ENCODE results near the gene PARD3B.

The PARD3B gene

DNA sequence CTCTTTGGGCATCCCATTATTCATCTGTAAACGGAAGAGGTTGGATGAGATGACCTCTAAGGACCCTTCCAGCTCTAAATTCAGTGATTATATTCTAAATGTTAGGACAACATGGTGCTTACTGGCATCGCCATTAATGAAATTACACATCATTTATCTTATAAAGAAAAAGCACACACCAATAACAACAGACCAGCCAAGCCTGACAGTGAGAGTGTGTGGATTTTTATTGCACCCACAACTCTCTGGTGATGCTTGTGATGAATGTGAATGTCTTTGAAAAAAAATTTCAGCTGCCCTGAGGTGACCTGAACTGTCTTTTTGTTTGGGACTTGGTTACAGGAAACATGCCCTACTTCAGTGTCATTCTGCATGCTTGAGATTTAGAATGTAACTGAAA, 623.7 kb downstream of the PARD3B start:
- no peak for DNase-seq

DNA sequence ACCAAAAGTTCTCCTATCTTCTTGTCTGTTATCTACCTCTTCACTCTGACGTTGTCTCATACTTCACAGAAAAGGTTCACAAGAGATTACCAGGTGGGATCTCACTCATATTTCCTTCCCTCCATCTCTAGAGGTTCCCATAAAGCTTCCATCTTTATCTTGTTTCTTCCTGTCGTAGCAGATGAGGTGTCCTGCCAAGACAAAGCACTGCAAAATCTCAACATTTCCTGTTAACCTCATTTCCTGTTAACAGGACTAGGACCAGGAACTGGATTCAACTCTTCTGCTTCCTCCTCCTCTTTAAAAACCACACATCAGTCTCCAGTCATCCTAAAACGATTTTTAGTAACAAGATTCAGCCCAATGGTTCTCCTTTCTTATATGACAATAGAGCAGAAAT, 624.2 kb downstream of the PARD3B start:
- no peak for DNase-seq

DNA sequence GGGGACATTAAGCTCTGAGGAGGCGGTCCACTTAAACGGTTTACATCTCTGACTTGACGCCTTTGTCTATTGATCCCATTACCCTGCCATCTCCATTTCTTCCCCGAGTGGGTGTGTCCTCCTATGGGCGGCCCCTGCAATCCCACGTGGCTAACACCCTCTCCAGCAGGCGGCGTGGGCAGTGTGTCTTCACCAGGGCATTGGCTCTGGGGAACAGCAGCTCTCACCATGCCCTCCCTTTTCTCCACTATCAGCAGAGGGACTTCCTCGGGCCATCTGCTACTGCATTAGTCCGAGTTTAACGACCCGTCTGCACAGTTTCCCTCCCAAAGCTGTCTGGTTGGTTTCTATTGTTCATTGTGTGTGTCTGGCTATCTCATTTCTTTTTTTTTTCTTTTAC, 625.1 kb downstream of the PARD3B start:
- DNase-seq, result no peak

DNA sequence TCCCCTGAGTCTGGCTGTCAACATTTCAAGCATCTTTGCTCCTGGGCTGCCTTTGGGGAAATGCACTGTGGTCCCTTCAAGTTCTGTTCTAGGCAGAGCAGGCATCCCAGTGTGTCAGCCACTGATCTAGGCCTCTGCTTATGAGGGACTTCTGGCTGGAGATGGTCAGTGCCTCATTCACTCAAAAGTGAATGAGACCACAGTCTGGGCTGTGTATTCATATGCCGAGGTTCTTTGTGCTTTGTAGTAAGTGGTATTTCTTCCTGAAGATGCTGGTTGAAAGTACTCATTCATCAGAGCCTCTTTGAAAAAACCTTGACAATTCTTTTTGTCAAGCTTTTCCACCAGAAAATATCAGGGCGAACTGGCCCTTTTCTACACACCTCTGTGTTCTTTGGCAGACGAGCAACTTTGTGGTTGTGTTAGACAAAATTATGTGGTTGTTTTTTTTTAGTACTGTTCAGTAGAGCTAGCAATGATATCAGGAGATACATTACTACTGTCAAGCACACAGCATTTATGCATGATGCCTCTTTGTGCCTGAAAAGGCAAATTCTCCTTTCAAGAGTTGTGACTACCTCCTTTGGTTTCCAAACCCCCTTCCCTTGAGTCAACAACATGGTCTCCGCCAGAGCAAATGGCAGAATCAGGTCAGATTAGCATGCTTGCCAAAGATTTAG, 626.1 kb downstream of the PARD3B start:
- no peak for DNase-seq

DNA sequence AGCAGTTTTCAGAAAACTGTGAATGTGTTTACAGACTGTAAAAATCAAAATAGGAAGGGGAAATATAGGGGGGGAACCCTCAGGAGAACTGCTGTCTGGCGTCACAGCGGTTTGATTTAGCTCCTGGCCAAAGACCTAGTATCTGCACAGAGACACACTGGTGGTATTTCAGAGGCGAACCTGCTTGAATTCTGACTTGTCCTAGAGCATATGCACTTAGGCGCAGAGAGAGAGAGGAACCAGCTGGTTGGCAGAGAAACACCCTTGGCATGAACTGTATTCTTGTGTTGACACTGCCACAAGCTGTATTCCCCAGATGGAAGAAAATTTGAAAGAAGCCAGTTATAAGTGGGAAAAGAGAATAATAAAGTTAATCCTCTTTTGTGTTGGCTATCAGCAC, 630.6 kb downstream of the PARD3B start:
- no peak for DNase-seq

DNA sequence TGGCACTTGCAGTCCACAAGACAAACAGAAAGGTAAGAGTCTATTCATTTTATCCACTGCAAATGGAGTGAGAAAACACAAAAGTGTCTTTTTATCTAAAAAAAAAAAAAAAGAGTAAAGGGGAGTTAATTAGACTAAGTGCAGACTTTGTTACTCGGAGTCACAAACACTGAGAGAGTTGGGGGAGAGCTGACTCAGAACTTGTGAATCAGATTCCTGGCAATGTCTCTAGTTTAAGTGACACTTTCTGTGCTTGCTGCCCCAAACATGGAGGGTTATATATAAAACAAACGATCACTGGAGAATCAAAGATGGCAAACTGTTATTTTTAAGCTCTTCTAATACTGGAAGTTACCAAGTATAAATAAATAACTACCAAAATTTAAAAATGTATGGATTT, 631.3 kb downstream of the PARD3B start:
- DNase-seq, result no peak

DNA sequence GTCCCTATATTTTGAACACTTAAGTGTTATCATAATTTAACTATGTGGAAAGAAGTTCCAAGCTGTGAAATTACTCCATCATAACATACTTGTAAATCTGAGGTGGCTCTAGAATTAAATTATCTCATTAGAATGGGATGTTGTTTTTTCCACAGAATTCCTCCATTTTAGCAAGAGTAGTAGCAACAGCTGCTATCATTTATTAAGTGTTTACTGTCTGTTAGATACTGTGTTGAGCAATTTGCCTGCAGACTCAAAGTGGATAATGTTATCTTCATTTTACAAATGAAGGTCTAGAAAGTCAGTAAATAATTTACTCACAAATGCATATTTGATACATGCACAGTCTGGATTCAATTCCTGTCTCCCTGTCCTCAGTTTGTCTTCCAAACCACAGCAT, 632.3 kb downstream of the PARD3B start:
- DNase-seq, result no peak

DNA sequence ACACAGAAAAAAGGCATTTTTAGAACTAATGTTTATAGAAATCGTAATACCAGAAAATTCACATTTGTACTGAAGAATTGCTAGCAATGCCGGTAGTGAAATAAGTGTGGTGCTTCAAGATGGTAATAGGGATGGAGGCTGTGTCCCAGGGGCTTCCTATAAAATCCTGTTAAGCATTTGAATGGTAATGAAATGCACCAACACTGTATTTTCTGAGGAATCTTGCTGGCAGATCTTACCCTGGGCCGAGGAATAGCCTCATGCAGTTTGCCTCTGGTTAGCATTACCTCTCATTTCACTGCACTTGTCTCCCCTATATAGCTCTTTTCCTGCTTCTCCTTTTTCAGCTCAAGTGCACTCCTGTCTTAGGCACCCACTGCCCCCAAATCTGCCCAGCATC, 635.5 kb downstream of the PARD3B start:
- no peak for DNase-seq

DNA sequence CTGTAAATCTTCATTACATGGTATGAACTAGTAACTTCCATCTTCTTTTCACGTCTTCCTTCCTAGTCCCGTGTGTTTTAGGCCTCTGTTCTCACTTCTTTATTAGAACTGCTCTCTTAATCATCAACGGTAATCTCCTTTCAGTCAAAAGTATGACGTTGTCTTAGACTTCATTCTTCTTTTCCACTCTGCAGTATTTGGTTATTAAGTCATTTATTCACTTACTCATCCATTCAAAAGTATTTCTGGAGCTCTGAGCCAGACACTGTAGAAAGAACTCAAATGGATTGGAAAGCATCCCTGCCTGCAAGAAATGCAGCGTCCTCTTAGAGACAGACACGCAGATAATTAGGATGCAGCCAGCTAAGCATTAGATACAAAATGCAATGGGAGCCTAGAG, 642.5 kb downstream of the PARD3B start:
- DNase-seq, result no peak

DNA sequence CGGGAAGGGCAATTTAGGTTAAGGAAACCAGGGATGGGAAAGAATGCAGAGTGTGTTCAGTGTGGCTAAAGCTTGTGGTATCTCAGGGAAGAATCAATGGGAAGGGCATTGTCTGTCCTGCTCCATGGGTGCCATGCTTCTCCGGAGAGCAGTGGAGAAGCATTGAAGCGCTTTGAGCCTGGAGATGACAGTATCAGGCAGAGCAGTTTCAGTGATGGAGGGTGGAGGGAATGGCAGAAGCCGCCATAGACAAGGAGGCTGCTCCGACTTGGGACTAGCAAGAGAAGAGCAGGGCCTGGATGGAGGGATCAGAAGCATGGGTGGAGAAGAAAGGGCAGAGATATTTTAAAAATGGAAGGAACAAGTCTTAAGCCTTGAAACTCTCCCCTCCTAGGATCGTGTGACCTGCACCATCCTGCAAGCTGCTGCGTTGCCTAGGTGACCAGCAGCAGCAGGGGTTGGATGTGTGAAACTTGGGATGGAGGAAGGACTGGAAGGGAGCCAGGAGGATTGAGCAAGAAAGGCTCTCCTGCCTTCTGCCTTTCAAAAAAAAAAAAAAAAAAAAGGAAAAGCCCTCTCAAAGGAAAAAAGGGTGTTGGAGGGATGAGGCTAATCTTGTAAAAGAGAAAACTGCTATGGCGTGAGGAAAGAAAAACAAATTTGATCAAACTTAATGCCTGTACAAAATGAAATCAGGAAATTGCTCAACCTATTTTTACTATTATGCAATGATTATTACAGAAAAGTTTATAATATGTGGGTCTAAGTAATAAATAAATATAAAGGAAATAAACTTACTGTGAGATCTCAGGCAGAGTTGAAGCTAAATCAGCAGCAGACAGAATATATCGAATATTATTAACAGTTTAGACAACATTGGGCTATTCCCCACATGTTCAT, 643.2 kb downstream of the PARD3B start:
- DNase-seq, result no peak

DNA sequence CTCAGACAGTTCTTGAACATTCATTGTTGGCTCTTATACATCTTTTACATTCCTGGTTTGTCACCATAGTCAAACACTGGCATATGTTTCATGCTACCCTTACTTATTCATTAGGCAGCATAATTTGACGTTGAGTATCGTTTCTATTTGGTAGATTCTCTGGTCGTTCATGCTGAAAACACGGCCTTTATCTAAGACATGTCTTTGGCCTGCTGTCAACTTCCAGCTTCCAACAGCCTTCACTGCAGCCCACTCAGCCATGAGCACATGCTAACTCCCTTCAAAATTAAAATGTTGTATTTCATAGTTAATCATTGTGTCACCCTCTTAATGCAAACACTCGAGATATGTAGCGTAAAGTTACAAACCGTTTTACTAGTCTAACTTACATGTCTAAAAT, 644.0 kb downstream of the PARD3B start:
- no peak for DNase-seq

DNA sequence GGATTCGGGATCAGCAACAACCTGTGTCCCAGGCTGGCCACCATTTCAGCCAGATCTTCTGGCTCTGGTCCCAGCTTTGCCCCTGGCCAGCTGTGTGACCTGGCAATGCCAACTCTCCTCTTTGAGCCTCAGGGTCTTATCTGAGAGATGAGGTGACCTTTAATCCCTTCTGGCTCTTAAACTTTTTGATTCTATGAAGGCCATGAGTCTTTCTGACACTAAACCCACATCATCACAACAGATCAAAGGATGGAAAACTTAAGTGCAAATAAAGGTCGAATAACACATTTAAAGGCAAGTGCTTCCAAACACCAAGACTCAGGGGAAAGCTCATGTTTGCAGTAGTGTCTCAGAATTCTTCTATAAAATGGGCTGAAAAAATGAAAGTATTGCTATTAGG, 645.3 kb downstream of the PARD3B start:
- DNase-seq, result no peak

DNA sequence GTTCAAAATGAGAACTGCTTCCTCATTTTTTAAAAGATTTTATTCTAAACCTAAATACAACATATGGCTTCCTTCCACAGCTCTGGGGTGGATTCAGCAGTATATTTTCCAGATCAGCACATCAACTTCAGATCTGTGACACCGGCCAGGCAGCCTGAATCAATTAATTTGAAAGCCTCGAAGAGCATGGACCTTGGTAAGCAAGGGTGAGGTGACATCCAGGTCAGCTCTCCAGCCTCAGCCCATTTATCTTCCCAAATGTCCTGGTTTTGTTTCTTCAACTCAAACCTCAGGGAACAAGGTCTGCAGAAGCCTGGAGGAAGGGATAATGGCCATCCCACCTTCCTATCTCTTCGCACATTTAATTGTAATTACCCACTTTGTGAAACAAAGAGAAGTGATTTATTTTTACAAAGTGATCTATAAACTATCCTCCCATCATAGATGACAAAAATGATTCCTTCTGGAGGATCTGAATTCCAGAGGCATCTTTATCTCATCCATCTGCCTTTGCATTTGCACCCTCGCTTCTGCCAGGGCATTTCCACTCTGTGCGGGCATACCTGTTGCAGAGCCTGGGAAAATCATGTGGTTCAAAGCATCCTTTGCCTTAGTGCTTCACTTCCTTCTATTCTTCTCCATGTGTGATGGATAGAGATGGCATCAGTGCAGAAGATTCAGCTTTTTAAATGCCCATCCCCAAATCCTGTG, 648.0 kb downstream of the PARD3B start:
- no peak for DNase-seq

DNA sequence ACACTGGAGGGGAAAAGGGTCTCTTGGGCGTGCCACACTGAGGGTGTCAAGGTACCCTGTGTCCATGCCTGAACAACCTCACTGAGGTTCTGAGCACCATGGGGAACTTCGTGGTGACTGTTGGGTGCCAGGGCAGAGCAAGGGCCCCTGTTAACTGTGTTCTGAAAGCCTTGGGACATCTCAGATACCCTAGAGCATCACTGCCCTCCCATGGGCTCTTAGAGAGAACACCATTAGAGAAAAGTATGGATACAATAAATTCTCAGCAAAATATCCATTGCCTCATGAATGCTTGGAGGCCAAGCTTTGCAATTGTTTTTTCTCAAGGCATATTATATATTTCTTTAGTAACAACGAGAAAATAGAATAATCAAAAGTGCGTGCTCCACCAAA, 648.6 kb downstream of the PARD3B start:
- DNase-seq, result no peak

DNA sequence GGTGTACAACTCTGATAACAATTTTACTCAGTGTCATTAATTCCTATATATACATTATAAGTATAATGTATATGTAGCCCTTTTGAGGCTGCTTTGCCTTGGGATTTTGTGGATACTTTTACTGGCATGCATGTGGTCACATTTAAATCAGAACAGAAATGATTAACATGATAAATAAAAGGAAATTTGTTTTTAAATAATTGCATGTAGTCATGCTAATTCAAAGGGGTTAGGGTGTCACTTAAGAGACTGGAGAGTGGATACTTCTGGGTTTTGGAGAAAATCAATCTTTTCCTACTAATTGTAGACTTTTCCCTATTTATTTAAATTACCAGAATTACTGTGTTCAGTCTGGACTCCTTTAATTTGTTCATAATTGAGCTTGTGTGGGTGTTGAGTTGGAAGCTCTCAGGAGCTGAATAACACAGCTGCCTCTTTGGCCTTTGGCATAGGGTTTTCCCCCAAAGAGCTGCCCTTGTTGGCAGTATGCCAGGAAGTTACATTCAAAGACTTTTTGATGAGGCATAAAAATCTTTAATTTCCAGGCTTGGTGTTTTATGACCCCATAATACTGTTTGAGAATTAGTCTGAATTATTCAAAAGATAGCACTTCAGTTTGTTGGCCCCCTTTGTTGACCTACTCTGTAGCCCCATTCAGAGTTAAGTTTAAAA, 652.3 kb downstream of the PARD3B start:
- peak; percentile 41 for DNase-seq

DNA sequence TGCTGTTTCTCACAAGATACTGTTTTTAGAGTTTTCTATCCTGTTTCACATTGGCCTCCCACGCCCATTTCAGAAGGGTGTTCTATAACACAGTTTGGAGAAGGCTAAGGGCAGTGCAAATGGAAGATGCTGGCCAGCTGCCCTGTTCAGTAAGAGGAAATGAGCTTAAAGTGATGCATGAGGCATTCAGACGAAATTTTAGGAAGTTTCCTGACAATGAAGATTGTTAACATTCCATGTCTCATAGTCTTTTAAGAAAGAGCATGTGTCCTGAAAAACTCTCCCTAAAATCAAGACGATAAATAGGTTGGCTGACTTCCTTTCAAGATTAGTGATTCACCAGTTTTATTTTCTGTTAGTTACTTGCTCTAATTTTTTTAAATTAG, 652.9 kb downstream of the PARD3B start:
- no peak for DNase-seq

DNA sequence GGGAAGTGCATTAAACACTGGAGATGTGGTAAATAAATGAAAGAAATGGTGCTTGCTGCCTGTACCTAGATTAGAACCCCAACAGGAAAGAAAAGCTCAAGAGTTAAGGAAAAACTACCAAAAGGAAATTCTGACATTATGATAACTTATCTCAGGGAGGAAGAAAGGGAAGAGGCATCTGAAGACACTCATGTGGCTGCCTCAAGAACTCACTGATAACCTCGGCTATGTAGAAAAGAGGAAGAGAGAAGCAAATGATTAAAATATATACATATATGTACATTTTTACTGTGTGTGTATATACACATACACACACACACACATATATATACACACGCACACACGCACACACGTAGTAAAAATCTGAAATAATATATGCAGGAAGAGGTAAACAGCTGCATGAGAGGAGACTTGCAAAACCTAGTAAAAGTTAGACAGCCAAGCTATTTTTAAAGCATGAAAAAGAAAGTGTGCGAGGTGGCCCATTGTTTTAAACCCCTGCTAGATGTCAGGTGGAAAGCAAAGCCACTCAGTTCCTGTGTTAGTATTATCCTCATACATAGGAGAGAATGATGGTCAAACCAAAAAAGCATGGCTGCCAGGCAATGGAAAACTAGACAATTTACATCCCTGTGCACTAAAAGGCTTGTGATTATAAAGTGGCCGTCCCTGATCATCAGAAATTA, 654.0 kb downstream of the PARD3B start:
- DNase-seq, result no peak

DNA sequence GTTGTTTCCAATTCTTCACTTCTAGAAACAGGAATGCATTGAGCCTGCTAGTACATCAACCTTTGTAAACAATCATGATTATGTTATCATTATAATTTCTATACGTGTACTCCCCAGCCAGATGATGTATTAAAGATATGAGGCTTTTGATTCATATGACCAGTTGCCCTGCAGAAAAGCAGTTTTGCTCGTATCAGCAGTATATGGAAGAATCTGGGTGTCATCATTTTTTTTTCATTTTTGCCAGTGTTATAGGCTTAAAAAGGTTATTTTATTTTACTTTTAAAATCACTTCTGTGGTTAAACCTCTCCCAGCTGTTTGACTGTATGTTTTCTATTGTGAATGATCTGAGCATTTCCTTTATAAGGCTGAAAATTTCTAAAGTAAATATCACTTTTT, 665.2 kb downstream of the PARD3B start:
- DNase-seq, result no peak

DNA sequence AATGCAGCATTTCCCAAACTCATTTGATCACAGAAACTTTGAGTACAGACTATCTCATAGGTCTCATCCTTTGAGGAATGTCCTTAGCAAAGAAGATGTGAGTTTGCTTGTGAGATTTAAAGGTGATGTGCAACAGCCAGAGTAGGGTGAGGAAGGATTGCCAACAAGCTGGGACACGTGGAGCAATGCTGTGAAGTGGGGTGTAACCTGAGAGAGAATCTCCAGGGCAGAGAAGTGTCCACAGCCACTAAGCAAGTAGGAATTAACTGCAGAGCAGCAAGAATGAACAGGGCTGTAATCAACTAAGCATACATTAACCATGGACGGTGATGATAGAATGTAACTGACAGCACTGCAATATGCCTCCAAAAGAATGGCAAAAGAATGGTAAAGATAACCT, 667.1 kb downstream of the PARD3B start:
- no peak for DNase-seq

DNA sequence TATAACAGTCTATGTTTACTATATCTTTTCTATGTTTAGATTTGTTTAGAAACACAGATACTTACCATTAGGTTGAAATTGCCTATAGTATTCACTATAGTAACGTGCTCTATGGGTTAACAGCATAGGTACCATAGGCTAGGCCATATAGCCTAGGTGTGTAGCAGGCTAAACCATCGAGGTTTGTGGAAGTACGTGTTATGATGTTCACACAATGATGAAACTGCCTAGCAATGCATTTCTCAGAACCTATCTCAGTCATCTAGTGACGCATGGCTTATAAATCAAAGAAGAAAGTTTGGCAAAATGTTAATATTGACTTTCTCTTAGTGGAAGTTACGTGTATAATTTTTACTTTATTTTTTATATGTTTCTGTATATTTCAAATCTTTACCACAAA, 670.8 kb downstream of the PARD3B start:
- no peak for DNase-seq

DNA sequence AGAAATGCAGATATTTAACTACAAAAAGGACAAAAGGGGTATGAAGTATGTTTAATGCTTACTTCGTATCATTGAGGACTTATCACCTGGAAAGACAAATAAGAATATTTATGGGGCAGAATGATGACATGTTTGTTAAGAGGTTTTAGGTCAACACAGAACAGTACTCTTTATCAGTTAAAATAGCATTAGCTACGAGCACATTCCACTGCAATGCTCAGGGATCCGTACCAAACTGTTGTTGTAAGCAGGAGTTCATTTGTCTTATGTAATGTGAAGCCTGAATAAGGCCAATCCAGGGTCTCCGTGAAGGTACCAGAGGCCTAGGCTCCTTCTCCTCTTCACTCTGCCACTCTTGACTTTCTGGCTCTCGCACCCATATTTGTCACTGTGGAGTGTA, 671.3 kb downstream of the PARD3B start:
- no peak for DNase-seq

DNA sequence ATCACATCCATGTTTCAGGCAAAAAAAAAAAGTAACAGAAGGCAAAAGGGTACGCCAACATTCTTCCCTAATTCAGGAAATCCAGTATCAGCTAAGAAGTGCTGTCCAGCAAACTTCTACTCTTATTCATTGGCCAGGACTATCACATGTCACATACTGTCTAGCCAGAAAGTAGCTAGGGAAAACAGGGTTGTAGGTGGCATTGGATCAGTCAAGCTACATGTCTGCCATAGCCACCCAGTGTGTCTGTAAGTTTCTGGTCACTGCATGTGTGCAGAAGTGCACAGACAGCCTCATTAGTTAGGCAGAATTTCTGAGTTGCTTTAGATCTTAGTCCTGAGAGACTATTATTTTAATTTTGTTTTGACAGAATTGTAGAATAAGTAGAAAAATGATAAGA, 671.7 kb downstream of the PARD3B start:
- no peak for DNase-seq

DNA sequence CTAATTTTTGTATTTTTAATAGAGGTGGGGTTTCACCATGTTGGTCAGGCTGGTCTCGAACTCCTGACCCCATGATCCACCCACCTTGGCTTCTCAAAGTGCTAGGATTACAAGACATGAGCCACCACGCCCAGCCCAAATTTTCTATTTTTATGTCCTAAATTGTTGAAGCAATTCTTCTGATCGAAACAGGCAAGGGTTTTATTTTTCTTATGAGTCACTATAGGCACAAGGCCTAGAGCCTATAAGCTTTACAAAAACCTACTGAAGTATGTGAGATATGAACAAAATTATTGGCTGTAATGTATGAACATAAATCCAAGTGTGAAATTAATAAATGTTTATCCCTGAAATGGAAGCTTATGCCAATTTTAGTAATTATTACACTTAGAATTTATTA, 672.8 kb downstream of the PARD3B start:
- DNase-seq, result no peak
